ENCODE data around the gene MTERF2.
A peak's percentile ranks its signal among the peaks of the same experiment; 100 is the strongest.
"Not testable (repeated sequence)": the region's sequence is repeated elsewhere in the genome, so short reads cannot be mapped to it uniquely, and the experiment has no call there.

Gene MTERF2, protein sequence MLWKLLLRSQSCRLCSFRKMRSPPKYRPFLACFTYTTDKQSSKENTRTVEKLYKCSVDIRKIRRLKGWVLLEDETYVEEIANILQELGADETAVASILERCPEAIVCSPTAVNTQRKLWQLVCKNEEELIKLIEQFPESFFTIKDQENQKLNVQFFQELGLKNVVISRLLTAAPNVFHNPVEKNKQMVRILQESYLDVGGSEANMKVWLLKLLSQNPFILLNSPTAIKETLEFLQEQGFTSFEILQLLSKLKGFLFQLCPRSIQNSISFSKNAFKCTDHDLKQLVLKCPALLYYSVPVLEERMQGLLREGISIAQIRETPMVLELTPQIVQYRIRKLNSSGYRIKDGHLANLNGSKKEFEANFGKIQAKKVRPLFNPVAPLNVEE

DNA sequence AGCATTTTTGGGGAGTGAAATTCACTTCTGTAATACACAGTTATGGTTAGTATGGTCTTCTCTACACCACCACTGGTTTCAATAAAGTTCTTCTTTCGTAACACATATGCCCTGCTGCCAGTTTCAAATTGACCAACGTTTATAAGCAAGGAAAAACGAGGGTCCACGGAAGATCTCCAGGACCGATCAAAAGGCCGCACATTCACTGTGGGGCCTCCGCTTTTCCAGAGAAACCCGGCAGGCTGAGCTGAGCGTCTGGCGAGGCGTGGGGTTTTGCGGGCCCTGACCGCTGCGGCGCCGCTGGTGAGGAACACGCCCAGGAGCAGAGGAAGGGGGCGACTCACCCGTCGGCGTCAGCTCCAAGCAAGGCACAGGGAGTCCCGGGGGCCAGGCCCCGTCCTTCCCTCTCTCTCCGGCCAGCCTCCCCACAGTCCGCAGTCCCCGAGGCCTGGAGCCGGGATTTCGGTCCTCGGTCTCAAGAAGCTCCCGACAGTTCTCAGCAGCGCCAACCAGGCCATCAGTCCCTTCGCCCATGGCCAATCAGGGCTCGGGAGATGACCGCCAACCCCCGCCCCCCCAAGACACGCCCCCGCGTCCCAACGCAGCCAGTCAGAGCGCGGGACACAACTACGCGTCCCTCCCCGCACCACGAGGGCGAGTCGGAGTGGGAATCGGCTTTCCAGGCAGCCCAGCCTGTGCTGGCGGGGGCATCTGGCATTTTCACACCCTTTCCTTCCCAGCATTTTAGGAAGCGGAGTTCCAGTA is at the start of gene MTERF2:
Gene MTERF2 (minus strand): TSS at position 522 of the 765 bp plus-strand sequence. CDS start 8,432 bp downstream, outside the sequence.
- peak; percentile 87 for DNase-seq

DNA sequence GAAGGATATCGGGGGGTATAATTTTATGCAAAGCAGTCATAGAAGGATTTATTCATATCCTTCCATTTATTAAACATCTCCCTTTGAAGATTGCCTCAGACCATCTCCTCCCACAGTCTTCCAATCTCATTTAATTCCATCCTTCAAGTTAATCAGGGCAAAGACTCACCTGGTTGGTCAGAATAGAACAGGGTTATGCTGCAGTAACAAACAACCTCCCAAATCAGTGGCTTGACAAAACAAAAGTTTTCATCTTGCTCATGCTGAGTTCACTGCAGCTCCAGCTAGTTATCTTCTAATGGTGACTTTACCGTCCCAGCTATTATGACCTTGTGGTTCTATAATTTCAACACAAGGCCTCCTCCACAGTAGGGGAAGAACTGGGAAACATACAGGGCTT is 48.8 kb upstream of the MTERF2 start:
- DNase-seq, result no peak

GRCh38 chr12:107033758-107034739 is 47.1 kb upstream of the MTERF2 start:
- DNase-seq, result no peak

DNA sequence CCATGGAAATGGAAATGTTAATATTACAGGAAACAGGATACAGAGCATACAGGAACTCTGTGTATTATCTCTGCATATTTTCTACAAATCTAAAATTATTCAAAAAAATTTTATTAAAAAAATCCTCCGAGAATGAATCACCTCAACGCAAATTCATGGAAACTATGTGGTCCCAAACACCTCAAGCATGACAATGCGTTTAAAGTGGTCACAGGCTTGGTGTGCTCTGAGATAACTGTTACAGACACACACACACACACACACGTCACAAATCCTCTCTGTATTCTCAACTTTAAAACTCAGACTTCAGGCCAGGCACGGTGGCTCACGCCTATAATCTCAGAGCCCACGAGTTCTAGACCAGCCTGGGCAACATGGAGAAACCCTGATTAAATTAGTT is 45.3 kb upstream of the MTERF2 start:
- DNase-seq, result no peak

- no peak for DNase-seq
These were observed 44.1 kb upstream of the MTERF2 start for GRCh38 chr12:107031061-107031460.

DNA sequence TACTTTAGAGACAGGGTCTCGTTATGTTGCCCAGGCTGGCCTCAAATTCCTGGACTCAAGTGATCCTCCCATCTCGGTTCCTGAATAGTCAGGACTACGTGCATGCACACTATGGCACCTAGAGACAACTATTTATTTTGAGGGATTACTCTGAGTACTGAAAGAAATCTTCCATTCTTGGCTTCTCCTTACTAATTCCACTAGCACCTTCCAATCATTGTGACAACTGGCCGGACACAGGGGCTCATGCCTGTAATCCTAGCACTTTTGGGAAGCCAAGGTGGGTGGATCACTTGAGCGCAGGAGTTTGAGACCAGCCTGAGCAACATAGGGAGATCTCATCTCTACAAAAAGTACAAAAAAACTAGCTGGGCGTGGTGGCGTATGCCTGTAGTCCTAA is 42.1 kb upstream of the MTERF2 start:
- DNase-seq, result no peak

DNA sequence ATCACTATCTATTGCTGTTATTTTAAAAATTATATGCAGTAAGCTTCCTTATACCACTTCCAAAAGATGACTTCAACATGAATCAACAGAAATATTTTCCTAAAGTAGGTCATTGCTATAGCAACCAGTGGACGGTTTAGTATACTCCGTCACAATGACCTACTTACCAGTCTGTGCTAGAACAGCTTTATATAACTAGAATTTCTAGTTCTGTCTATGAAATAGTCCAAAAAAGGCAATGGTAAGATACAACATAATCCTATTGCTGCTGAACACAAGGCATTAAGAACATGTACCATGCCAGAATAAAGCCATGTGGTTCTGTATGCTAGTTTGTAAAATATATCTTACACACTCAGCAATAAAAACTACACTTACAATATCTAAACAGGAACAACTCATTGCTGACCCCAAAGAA is 40.7 kb upstream of the MTERF2 start:
- DNase-seq, result peak; percentile 72

- peak; percentile 43 for DNase-seq
These were observed 40.1 kb upstream of the MTERF2 start for GRCh38 chr12:107026806-107027635.

DNA sequence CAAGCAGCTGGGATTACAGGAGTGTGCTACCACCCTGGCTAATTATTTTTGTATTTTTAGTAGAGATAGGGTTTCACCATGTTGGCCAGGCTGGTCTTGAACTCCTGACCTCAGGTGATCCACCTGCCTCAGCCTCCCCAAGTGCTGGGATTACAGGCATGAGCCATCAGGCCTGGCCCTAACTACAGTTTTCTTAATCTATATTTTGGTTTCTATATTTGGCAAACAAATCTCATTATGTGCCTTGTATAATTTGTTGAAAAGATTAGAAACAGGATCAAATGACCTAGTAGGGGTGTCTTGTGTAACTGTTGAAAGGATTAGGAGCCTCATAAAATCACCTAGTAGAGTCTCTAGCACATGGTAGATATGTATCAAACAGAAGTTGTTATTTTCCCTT is 39.4 kb upstream of the MTERF2 start:
- DNase-seq, result not testable (repeated sequence)

GRCh38 chr12:107025671-107026070 is 38.7 kb upstream of the MTERF2 start:
- DNase-seq, result no peak

DNA sequence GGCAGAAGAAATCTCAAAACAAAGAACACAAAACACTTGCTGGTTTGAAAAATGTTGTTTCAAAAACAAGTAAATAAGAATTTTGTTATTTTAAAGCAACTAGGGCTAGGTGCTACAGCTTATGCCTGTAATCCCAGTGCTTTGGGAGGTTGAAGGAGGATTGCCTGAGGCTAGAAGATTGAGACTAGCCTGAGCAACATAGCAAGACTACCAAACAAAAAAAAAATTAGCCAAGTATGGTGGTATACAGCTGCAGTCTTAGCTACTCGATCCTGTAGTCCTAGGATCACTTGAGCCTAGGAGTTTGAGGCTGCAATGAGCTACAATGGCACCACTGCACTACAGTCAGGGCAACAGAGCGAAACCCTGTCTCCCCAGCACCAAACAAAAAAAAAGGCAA is 32.6 kb upstream of the MTERF2 start:
- no peak for DNase-seq

GRCh38 chr12:107017042-107017441 is 30.1 kb upstream of the MTERF2 start:
- DNase-seq, result no peak

- DNase-seq, result no peak
These were observed 27.1 kb upstream of the MTERF2 start for GRCh38 chr12:107014055-107014454.

DNA sequence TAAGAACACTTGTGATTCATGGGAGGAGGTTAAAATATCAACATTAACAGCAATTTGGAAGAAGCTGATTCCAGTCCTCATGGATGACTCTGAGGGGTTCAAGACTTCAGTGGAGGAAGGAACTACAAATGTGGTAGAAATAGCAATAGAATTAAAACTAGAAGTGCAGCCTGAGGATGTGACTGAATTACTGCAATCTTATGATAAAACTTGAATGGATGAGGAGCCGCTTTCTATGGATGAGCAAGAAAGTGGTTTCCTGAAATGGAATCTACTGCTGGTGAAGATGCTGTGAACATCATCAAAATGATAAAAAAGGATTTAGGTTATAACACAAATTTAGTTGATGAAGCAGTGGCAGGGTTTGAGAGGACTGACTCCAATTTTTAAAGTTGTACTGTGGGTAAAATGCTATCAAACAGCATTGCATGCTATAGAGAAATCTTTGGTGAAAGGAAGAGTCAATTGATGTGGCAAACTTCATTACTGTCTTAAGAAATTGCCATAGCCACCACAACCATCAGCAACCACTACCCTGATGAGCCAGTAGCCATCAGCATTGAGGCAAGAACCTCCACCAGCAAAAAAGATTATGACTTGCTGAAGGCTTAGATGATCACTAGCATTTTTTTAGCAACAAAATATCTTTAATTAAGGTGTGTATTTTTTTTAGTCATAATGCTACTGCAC is 25.9 kb upstream of the MTERF2 start:
- DNase-seq, result no peak

- no peak for DNase-seq
These were observed 24.6 kb upstream of the MTERF2 start for GRCh38 chr12:107011519-107011918.

GRCh38 chr12:107007411-107007810 is 20.5 kb upstream of the MTERF2 start:
- DNase-seq, result no peak

GRCh38 chr12:107002665-107003064 is 15.7 kb upstream of the MTERF2 start:
- DNase-seq, result not testable (repeated sequence)

DNA sequence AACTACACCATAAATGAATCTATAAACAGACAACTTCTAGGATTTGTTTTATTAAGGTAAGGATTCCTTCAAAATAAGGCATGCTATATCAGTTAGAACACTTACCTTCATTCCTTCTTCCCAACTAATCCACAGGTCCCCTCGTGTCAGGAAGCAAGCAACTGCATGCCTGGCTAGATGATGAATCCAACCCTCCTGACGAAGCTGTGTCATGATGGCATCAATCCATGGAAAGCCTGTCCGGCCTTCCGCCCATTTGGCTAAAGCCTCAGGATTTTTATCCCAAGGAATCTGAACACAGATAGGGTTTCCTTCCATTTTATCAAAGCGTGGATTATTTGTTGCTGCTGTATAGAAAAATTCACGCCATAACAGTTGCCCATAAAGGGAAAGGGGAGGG is 12.5 kb upstream of the MTERF2 start:
- DNase-seq, result no peak

DNA sequence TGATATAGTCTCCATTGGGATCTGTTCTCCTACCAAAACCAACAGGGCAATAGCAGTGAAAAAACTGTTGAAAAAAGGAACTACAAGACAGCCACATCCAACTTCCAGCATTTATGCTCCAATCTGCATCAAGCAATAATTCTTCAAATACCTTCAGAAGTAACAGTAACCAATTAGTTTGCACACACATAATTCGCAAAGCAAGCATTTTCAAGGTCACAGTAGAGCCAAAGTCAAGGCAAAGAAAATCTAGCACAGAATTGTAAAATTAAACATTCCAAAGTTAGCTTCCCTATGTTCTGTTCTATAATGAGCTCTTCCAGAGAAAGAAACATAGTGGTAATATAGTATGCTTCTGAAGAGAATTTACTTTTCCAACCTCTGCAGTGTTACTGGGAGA is 11.0 kb upstream of the MTERF2 start:
- no peak for DNase-seq

DNA sequence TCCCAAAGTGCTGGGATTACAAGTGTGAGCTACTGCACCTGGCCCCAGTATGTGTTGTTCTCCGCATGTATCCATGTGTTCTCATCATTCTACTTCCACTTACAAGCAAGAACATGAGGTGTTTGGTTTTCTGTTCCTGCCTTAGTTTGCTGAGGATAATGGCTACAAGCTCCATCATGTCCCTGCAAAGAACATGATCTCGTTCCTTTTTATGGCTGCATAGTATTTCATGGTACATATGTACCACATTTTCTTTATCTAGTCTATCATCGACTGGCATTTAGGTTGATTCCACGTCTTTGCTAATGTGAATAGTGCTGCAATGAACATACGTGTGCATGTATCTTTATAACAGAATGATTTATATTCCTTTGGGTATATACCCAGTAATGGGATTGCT is 9.2 kb upstream of the MTERF2 start:
- not testable (repeated sequence) for DNase-seq

DNA sequence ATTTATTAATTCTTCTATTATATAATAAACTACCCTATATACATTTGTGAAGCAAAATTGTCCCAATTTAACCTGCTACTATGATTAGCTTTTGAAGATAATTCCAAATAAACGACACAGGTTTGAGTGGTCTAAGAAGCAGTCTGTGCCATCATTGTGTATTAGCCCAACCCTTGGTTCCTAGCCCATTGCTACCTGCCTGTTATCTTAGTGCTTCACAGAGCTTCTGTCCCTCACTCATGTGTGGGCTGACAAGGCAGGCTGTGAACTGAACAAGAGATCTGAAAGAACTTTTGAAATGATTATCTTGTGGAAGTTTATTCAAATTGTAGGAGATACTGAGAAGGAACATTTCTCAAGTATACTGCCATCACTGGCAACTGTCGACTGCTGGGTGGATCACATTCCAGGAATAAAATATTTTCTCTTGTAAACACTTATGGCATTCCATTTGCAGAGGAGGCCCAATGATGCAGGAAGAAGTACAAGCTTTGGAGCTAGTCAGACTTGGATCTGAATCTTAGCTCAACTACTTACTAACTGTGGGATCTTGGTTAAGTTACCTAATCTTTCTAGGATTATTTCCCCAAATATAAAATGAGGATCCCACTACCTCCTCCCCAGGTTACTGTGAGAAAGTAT is 7.8 kb upstream of the MTERF2 start:
- no peak for DNase-seq

Measured in NCI-H1092 treated with DMSO at 0.1 percent for 48 hours (cell line).